Measurements from ENCODE around the gene CARD19. TPM values are rescaled to one million over a fixed set of nuclear protein-coding genes. Genes with fewer than 3 reads are reported as not detected.
"Not testable (repeated sequence)": the region's sequence is repeated elsewhere in the genome, so short reads cannot be mapped to it uniquely, and the experiment has no call there.

CARD19 gene
- total RNA-seq, 1 donor from 2014 or later = 38.0 TPM

- no peak for DNase-seq (ENCODE audit: low read depth)
Measured at GRCh38 chr9:93099551-93100275, 3.7 kb downstream of the CARD19 start.

DNA sequence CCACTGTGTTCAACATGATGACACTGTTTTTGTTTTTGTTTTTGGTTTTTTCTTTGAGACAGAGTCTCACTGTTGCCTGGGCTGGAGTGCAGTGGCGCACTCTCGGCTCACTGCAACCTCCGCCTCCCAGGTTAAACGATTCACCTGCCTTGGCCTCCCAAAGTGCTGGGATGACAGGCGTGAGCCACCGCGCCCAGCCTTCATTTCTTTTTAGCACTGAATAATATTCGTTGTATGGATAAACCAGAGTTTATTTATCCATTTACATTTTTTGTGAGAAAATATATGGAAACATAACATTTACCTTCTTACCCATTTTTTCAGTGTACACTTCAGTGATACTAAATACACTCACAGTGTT lies 4.2 kb downstream of the CARD19 start:
- DNase-seq (ENCODE audit: low read depth) = no peak

- DNase-seq (ENCODE audit: low read depth) = not testable (repeated sequence)
Measured at GRCh38 chr9:93101086-93101485, 5.1 kb downstream of the CARD19 start.

GRCh38 chr9:93105620-93106019 lies 9.6 kb downstream of the CARD19 start:
- DNase-seq (ENCODE audit: low read depth) = no peak

- no peak for DNase-seq (ENCODE audit: low read depth)
Measured at GRCh38 chr9:93107151-93107824, 11.3 kb downstream of the CARD19 start.

DNA sequence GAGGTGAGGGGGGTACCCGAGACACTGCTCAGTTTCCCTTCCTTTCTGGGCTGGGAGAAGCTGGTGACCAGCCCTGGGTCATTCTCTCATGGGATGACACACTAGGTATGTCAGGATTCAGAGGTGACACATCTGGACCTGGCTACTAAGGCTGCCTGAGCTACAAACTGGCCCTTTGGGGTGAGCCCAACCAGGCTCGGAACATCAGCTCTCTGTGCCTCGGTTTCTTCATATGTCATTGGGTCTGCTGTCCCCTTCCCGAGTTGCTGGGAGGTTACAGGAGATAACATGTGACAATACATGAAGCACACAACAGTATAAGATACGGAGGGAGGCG lies 11.8 kb downstream of the CARD19 start:
- DNase-seq (ENCODE audit: low read depth) = no peak

DNA sequence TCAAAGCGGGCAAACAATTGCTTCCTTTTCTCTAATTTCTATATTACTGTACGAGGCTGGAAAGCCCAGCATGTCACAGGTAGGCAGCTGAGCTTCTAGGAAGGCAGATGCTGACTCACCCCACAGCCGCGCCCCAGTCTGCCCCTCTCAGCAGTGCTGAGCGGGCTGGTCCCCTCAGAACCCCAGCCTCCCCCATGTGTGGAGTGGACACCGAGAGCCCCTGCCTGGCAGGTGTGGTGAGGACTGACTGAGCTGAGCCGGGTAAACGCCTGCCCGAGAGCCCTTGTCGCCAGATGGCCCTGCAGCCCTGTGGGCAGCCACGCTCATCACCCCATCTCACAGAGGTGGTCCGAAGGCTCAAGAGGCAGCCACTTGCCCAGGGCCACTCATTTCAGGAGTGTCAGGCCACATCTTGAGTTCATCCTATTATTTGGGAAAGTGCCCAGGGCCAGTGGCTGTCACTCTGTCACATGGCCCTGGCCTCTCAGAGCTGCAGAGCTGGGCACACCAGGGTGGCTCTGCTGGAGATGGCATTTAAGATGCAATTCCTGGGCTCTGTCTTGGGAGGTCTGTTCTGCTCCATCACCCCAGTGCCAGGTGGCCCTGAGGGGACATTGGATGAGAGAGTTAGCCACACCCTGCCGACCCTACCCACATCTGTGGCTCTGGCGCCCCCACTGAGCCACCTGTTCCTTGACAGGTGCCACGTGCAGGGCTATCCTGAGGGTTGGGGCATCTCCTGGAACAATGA lies 12.4 kb downstream of the CARD19 start:
- DNase-seq (ENCODE audit: low read depth) = no peak

DNA sequence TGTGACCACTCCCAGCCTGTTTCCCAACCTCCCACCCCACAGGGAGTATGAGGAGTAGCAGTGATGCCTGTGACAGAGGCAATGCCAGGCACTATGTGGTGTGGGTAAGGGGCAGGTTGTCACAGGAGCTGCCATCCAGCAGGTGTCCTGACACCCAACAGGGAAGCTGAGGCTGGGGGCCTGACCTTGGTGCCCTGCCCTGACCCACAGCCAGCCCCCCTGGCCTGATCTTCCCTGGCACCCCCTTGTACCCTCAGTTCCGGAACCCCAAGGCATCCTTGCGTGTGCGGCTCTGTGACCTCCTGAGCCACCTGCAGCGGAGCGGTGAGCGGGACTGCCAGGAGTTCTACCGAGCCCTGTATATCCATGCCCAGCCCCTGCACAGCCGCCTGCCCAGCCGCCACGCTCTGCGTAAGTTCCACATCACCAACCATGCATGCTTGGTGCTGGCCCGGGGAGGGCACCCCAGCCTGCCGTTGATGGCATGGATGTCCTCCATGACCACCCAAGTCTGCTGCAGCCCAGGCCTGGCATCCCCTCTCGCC lies 14.4 kb downstream of the CARD19 start:
- DNase-seq (ENCODE audit: low read depth) = no peak

DNA sequence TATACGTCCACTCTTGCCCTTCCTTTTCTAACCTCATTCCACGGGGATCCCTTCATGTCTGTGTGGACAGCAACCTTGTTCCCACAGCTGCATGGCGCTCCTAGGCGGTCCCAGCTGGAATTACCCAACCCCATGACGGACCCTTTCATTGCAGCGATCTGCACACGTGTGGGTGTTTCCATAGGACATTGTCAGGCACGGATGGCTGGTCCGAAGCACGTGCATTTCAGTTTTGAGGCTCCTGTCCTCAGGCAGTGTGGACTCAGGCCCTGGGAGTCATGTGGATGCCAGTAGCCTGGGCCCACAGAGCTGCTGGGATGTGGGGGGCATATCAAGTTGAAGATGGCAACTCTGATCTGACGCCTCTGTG lies 15.0 kb downstream of the CARD19 start:
- DNase-seq (ENCODE audit: low read depth) = no peak

GRCh38 chr9:93111371-93112115 lies 15.5 kb downstream of the CARD19 start:
- peak; percentile 79 for DNase-seq (ENCODE audit: low read depth)

- DNase-seq (ENCODE audit: low read depth) = no peak
Measured at GRCh38 chr9:93112116-93112863, 16.3 kb downstream of the CARD19 start.

DNA sequence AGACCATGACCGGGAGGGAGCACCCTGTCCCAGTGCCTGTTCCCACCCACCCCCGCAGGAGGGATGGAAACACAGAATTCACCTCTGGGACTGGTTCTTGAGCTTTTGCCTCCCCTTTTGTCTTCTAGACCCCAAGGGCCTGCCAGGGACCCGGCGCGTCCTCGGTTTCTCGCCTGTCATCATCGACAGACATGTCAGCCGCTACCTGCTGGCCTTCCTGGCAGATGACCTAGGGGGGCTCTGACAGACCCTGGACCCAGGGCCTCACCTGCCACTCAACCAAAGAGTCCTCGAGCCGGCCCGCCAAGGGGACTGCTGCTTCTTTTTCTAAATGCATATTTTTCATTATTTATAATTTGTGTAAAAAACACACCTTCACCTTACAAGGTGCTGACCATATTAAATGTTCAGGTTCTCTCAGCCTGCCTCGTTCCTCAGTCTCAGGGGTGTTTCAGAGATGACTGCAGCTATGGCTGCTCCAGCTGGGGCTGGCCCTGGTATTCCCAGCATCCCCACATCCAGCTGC lies 16.9 kb downstream of the CARD19 start:
- DNase-seq (ENCODE audit: low read depth) = no peak

- DNase-seq (ENCODE audit: low read depth) = no peak
Measured at GRCh38 chr9:93114169-93114983, 18.4 kb downstream of the CARD19 start.

DNA sequence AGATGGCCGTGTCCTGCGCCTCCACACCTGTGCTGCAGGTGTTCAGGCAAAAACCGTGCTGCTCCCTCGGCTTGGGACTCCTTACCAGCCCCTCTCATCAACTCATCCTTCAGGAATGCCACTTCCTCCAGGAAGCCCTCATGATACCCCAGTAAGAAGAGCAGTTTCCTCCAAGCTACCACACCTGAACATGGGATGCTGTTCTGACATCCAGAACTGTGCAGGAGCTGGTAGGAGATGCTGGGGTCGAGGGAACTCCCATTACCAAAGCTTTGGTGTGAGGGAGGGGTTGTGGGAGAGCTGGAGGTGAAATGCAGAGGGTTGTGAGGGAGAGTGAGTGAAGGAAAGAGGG lies 18.9 kb downstream of the CARD19 start:
- no peak for DNase-seq (ENCODE audit: low read depth)

DNA sequence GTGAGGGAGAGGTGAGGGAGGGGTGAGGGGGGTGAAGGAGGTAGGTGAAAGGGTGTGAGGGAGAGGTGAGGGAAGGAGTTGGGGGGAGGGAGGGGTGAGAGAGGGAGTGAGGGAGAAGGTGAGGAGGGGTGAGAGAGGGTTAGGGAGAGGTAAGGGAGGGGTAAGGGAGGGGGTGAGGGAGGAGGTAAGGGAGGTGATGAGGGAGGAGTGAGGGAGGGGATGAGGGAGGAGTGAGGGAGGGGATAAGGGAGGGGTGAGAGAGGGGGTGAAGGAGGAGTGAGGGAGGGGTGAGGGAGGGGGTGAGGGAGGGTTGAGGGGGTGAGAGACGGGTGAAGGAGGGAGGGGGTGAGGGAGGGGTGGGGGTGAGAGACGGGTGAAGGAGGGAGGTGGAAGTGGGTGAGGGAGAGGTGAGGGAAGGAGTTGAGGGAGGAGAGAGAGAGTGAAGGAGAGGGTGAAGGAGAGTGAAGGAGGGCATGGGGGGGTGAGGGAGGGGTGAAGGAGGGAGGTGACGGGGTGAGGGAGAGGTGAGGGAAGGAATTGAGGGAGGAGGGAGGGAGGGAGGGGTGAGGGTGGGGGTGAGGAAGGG lies 19.6 kb downstream of the CARD19 start:
- DNase-seq (ENCODE audit: low read depth) = no peak

DNA sequence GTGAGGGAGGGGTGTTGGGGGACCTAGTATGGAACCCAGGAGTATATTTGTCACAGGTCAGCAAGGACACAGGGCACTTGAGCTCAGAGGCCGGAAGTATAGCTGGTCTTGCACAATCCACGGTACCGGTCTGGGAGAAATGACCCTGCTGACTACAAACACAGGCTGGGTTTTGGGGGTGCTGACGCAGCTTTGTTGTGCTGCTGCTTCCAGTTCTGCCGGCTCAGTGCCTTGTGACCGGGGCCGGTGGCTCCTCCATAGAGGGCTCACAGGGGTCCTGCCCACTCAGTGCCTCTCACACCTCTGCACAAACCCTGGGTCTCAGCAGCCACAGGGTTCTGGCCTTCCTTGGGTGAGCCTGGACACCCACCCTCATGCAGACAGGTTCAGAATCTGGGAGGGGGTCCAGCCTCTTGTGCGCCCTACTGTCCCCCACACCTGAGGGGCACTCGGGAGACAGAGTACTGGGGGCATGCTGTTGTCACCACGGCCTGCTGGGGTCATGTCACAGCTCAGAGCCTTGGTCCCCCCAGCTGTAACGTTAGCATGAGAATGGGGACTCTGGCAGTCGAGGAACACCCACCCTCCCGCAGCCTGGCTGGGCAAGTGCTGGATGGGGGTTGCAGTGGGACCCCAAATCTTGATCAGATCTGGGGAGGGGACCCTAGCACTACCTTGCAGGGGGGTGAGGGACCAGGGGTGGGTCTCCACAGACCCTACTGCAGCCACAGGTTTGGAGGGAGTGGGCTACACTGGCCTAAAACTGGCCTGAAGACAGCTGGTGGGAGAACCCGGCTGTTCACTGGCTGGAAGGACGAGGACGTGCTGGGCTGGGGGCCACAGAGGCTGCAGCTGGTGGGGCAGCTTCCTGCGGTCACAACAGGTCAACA lies 20.3 kb downstream of the CARD19 start:
- DNase-seq (ENCODE audit: low read depth) = peak; percentile 89

DNA sequence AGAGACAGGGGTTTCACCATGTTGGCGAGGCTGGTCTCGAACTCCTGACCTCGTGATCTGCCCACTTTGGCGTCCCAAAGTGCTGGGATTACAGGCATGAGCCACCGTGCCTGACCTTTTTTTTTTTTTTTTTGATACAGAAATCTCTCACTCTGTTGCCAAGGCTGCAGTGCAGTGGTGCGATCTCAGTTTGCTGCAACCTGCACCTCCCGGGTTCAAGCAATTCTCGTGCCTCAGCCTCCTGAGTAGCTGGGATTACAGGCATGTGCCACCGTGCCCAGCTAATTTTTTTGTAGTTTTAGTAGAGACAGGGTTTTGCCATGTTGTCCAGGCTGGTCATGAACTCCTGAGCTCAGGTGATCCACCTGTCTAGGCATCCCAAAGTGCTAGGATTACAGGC lies 21.5 kb downstream of the CARD19 start:
- not testable (repeated sequence) for DNase-seq (ENCODE audit: low read depth)

DNA sequence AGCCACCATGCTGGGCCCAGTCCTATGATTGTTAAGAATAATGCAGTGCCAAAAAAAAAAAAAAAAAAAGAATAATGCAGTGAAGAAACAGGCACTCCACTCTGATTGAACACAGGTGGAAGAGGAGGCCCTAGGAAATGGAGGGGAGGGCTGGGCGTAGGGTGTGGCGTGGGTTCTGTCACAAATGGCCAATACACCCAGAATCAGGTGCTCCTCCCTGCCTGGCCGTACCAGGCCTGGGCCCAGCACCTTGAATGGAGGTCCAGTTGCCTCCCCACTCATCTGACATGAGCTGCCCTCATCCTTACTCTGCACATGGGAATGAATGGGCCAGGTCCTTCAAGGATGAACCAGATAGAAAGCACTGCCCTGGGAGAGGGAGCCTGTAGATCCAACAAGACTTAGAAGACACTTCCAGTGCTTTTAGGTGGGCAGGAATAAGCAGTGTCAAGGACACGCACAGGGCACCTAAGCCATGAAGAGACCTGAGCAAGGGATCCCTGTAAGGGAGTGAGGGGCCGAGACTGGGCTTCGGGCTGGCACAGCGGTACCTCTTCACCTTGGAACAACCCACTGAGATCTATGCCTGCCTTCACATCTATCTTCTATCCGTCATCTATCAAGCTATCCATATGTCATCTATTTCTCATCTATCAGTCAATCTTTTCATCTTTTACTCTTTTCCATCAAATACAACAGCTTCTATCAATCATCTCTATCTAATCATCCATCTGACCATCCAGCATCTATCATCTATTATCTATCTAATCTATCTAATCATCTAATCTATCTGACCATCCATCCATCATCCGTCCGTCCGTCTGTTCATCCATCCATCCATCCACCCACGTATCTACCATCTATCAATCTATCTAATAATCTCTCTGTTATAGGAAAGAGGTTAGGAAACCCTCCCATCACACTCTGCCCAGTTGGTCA lies 22.2 kb downstream of the CARD19 start:
- no peak for DNase-seq (ENCODE audit: low read depth)
